Mesenchymal stem cell (in vitro differentiated cells and primary cell): ENCODE measurements around the gene DNAAF2. TPM values are rescaled to one million over a fixed set of nuclear protein-coding genes. Genes with fewer than 3 reads are reported as not detected.

Source experiments
- DNase-seq: peaks from one replicate; pipeline ENCODE4 v3.0.0-alpha.2; 2013
- H2AFZ ChIP-seq: one replicate; pipeline ENCODE4 v1.6.1; 2013; ENCODE audit warnings: low read depth, mild to moderate bottlenecking, control low read depth, inconsistent platforms, low read length, moderate library complexity
- H2AK5ac ChIP-seq: 2 replicates; pipeline ENCODE4 v1.6.1; 2013; ENCODE audit warnings: low read length, moderate library complexity, mild to moderate bottlenecking, inconsistent platforms; ENCODE audit not compliant: severe bottlenecking
- H2BK120ac ChIP-seq: one replicate; pipeline ENCODE4 v1.6.1; 2013; ENCODE audit warnings: low read depth, mild to moderate bottlenecking, inconsistent platforms, low read length, moderate library complexity
- H2BK12ac ChIP-seq, 2 experiments: one replicate each; pipeline ENCODE4 v1.6.1; 2013; ENCODE audit warnings: inconsistent platforms in 2 of 2, low read length in 2 of 2, mild to moderate bottlenecking in 2 of 2, moderate library complexity in 2 of 2, control low read depth in 1 of 2
- H2BK15ac ChIP-seq: one replicate; pipeline ENCODE4 v1.6.1; 2013; ENCODE audit warnings: mild to moderate bottlenecking, low read depth, inconsistent platforms; ENCODE audit not compliant: poor library complexity, severe bottlenecking
- H2BK5ac ChIP-seq: 2 replicates; pipeline ENCODE4 v1.6.1; 2013; ENCODE audit warnings: low read depth, mild to moderate bottlenecking, low read length, control low read depth, inconsistent platforms; ENCODE audit not compliant: poor library complexity, severe bottlenecking
- H3K14ac ChIP-seq, 2 experiments: one replicate each; pipeline ENCODE4 v1.6.1; 2013; ENCODE audit warnings: inconsistent platforms in 2 of 2, low read length in 2 of 2, control low read depth in 1 of 2, mild to moderate bottlenecking in 1 of 2, moderate library complexity in 1 of 2
- H3K18ac ChIP-seq, 2 experiments: one replicate each; pipeline ENCODE4 v1.6.1; 2013; ENCODE audit warnings: inconsistent platforms in 2 of 2, low read length in 2 of 2, control low read depth in 1 of 2, low read depth in 1 of 2, mild to moderate bottlenecking in 1 of 2
- H3K23ac ChIP-seq, 2 experiments: one replicate each; pipeline ENCODE4 v1.6.1; 2013; ENCODE audit warnings: inconsistent platforms in 2 of 2, low read length in 2 of 2, mild to moderate bottlenecking in 2 of 2, moderate library complexity in 2 of 2, control low read depth in 1 of 2
- H3K27ac ChIP-seq: 2 replicates; pipeline ENCODE4 v1.5.1; 2013; ENCODE audit warnings: mild to moderate bottlenecking, moderate library complexity, low read length, control low read depth, inconsistent platforms; ENCODE audit not compliant: poor library complexity, severe bottlenecking
- H3K27me3 ChIP-seq, 2 experiments: 2 replicates each; pipeline versions ENCODE4 v1.6.1 to v1.7.0; 2013; ENCODE audit warnings: low read length in 2 of 2, mild to moderate bottlenecking in 2 of 2, moderate library complexity in 2 of 2, control low read depth in 1 of 2, inconsistent platforms in 1 of 2; ENCODE audit not compliant: control insufficient read depth in 1 of 2, insufficient read depth in 1 of 2
- H3K36me3 ChIP-seq, 2 experiments: 2 replicates each; pipeline versions ENCODE4 v1.6.1 to v1.7.0; 2013; ENCODE audit warnings: low read length in 2 of 2, control low read depth in 1 of 2, inconsistent platforms in 1 of 2, low read depth in 1 of 2, mild to moderate bottlenecking in 1 of 2; ENCODE audit not compliant: insufficient read depth in 2 of 2, control insufficient read depth in 1 of 2
- H3K4ac ChIP-seq, 2 experiments: one replicate each; pipeline ENCODE4 v1.6.1; 2013; ENCODE audit warnings: inconsistent platforms in 2 of 2, low read length in 2 of 2, mild to moderate bottlenecking in 2 of 2, moderate library complexity in 2 of 2, control low read depth in 1 of 2, low read depth in 1 of 2
- H3K4me1 ChIP-seq: 2 replicates; pipeline ENCODE4 v1.6.1; 2013; ENCODE audit warnings: low read depth, low read length, control low read depth; ENCODE audit not compliant: control insufficient read depth, insufficient read depth
- H3K4me2 ChIP-seq: 2 replicates; pipeline ENCODE4 v1.6.1; 2013; ENCODE audit warnings: low read length, mild to moderate bottlenecking, inconsistent platforms; ENCODE audit not compliant: poor library complexity, severe bottlenecking
- H3K4me3 ChIP-seq, 2 experiments: 2 replicates each; pipeline versions ENCODE4 v1.5.1 to v1.7.0; 2013; ENCODE audit warnings: low read length in 2 of 2, mild to moderate bottlenecking in 2 of 2, control low read depth in 1 of 2, low read depth in 1 of 2; ENCODE audit not compliant: insufficient read depth in 1 of 2
- H3K79me1 ChIP-seq: replicated peaks from 2 replicates; pipeline ENCODE4 v1.6.1; 2013; ENCODE audit warnings: mild to moderate bottlenecking, control low read depth, low read length, inconsistent platforms; ENCODE audit not compliant: poor library complexity, severe bottlenecking
- H3K9ac ChIP-seq: 2 replicates; pipeline ENCODE4 v1.7.0; 2013; ENCODE audit warnings: mild to moderate bottlenecking, low read length, moderate library complexity
- H3K9me3 ChIP-seq: 2 replicates; pipeline ENCODE4 v1.7.0; 2013; ENCODE audit warnings: mild to moderate bottlenecking, low read length; ENCODE audit not compliant: control insufficient read depth
- H4K8ac ChIP-seq: one replicate; pipeline ENCODE4 v1.6.1; 2013; ENCODE audit warnings: inconsistent platforms, mild to moderate bottlenecking, low read length, moderate library complexity
- H4K91ac ChIP-seq: one replicate; pipeline ENCODE4 v1.6.1; 2013; ENCODE audit warnings: mild to moderate bottlenecking, low read length, inconsistent platforms
- WGBS: methylation state at CpG from one replicate; pipeline ENCODE4 v1.1.7; 2013; ENCODE audit warnings: mixed read lengths; 5-methylcytosine and 5-hydroxymethylcytosine counted together
- polyA plus RNA-seq, 2 experiments: library from polyadenylated mRNA; stranded (reverse); fragments of 200-250 nt; gene quantifications; one replicate each; pipeline ENCODE4 v1.2.3, GENCODE V29; 2013

Gene DNAAF2
- polyA plus RNA-seq (2013, experiment 1 of 2), result 5.2 TPM
- 6.0 TPM for polyA plus RNA-seq (2013, experiment 2 of 2)

DNA sequence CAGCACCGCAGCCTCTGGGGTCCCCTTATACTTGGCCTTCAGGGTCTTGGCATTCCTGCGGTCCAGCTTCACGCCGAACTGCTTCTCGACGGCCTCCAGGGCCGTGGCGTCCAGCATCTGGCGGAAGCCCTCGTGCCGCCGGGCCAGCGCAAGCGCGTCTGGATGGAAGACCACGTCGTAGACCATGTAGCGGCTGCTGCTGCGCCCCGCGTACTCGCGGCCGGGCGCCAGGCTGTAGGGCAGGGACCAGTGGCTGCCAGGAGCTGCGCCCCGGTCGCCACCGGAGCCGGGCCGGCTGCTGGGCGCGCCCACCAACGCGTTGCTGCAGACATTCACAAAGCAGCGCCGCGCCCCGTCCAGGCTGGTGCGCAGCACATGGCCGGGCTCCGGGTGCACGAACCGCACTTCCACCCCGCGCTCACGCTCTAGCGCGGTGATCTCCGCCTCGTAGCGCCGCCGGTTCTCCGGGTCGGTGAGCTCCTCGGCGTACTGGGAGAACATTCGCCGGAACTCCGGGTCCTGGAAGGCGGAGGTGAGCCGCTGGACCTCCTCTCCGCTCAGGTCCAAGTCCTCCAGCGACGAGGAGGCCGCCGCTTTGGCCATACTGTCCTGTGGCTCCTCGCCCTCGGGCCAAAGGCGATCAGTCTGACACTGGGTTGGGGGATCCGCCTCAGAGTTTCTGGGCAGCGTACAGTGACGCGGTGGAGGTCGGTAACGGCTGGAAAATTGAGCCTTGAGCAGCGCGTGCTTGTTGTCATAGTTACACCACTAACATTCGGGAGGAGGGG lies at the start of gene DNAAF2:
TSS of gene DNAAF2 (minus strand) at position 698 of the 788 bp plus-strand sequence. CDS start at position 603, 95 bp downstream.
- peak within 1 kb of the TSS; percentile 29 to 66 for H2BK12ac ChIP-seq
- peak within 1 kb of the TSS; percentile 99 for H4K91ac ChIP-seq
- peak within 1 kb of the TSS; percentile 94 to 95 for H3K4ac ChIP-seq
- H3K4me1 ChIP-seq, result peaks cover 1% of the 10 kb centered on the region
- peaks cover 4 to 30% of the 10 kb centered on the region in 2 experiments for H3K36me3 ChIP-seq
- H2BK15ac ChIP-seq, result peak within 1 kb of the TSS; percentile 92
- no peaks in the 10 kb centered on the region for H3K27me3 ChIP-seq
- peak within 1 kb of the TSS; percentile 89 for H3K4me2 ChIP-seq
- peak within 1 kb of the TSS; percentile 94 for H3K9ac ChIP-seq
- H3K4me3 ChIP-seq, result peak within 1 kb of the TSS; percentile 95 to 98
- H3K23ac ChIP-seq, result peak within 1 kb of the TSS in 1 of 2 experiments; percentile 46
- DNase-seq, result peak; percentile 93
- peak within 1 kb of the TSS in 1 of 2 experiments; percentile 87 for H3K14ac ChIP-seq
- peak within 1 kb of the TSS; percentile 79 for H2AFZ ChIP-seq
- peaks cover 8% of the 10 kb centered on the region for H3K79me1 ChIP-seq
- H4K8ac ChIP-seq, result peak within 1 kb of the TSS; percentile 99
- H3K18ac ChIP-seq, result peak within 1 kb of the TSS; percentile 97 to 100
- H3K27ac ChIP-seq, result peak within 1 kb of the TSS; percentile 97
- peak within 1 kb of the TSS; percentile 10 for H2BK5ac ChIP-seq
- no peak within 1 kb of the TSS for H2AK5ac ChIP-seq
- no peaks in the 10 kb centered on the region for H3K9me3 ChIP-seq
- under 1% methylated on average over 72 of the region's 80 CpGs for WGBS
- H2BK120ac ChIP-seq, result peak within 1 kb of the TSS; percentile 73

DNA sequence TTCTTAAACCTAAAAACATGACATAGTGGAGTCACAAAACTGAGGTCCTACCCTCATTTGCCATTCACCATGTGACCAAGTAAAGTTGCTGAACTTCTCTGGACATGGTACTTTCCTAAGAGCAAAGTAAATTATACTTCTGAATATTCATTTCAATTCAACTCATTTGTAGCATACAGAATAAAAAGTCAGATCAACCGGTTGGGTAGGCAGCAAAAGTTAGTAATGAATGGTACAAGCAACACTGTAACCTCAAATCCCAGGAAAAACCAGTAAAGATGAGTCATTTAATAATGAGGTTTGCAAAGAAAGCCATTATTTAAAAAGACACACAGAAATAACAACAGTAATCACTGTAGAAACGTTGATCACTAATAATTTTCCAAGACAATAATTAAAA lies 44.2 kb upstream of the DNAAF2 start:
- Histone ChIP-seq H2AFZ (no peak overlapping the region), H3K27me3 (no peaks in the 10 kb centered on the region), H2AK5ac (no peak overlapping the region), H3K4me2 (no peak overlapping the region), H2BK120ac (no peak overlapping the region), H3K4me3 (no peak overlapping the region), H3K23ac (no peak overlapping the region), H2BK12ac (no peak overlapping the region), H4K8ac (no peak overlapping the region), H3K27ac (no peak overlapping the region), H3K36me3 (peaks cover 5 to 11% of the 10 kb centered on the region in 2 experiments), H3K18ac (no peak overlapping the region), H3K14ac (no peak overlapping the region), H3K4ac (no peak overlapping the region), H2BK5ac (no peak overlapping the region), H3K9ac (no peak overlapping the region), H3K4me1 (no peaks in the 10 kb centered on the region), H2BK15ac (no peak overlapping the region), H4K91ac (no peak overlapping the region), H3K79me1 (peaks cover 2% of the 10 kb centered on the region), H3K9me3 (no peaks in the 10 kb centered on the region)
- WGBS, result 86% methylated on average over 2 of the region's 2 CpGs
- no peak for DNase-seq

- Histone ChIP-seq H3K27ac (no peak overlapping the region), H3K9me3 (no peaks in the 10 kb centered on the region), H3K18ac (no peak overlapping the region), H4K8ac (no peak overlapping the region), H3K27me3 (no peaks in the 10 kb centered on the region), H3K4ac (no peak overlapping the region), H2BK5ac (no peak overlapping the region), H2AK5ac (no peak overlapping the region), H2BK120ac (no peak overlapping the region), H2BK12ac (no peak overlapping the region), H3K9ac (no peak overlapping the region), H4K91ac (no peak overlapping the region), H3K4me1 (no peaks in the 10 kb centered on the region), H3K23ac (no peak overlapping the region), H2AFZ (no peak overlapping the region), H3K79me1 (peaks cover 2% of the 10 kb centered on the region), H3K14ac (no peak overlapping the region), H3K4me3 (no peak overlapping the region), H3K36me3 (peaks cover 8 to 11% of the 10 kb centered on the region in 2 experiments), H2BK15ac (no peak overlapping the region), H3K4me2 (no peak overlapping the region)
- 96% methylated on average over 3 of the region's 4 CpGs for WGBS
- DNase-seq, result no peak
Measured at GRCh38 chr14:49677643-49678042, 42.6 kb upstream of the DNAAF2 start.

- Histone ChIP-seq H3K79me1 (peaks cover 2% of the 10 kb centered on the region), H3K23ac (no peak overlapping the region), H2AK5ac (no peak overlapping the region), H2BK120ac (no peak overlapping the region), H3K4me3 (no peak overlapping the region), H3K4me1 (no peaks in the 10 kb centered on the region), H2BK12ac (no peak overlapping the region), H3K14ac (no peak overlapping the region), H2AFZ (no peak overlapping the region), H2BK15ac (no peak overlapping the region), H3K27me3 (no peaks in the 10 kb centered on the region), H3K27ac (no peak overlapping the region), H3K9me3 (no peaks in the 10 kb centered on the region), H3K36me3 (peaks cover 8 to 11% of the 10 kb centered on the region in 2 experiments), H3K18ac (no peak overlapping the region), H3K9ac (no peak overlapping the region), H3K4me2 (no peak overlapping the region), H4K8ac (no peak overlapping the region), H2BK5ac (no peak overlapping the region), H4K91ac (no peak overlapping the region), H3K4ac (no peak overlapping the region)
- DNase-seq, result no peak
- no CpG with 5 or more reads among the region's 2 CpGs for WGBS
Measured at GRCh38 chr14:49673586-49673985, 38.5 kb upstream of the DNAAF2 start.
